ENCODE data around the gene NELL1.

NELL1 gene

GRCh38 chr11:21485426-21485825 is 816.0 kb downstream of the NELL1 start:
- no peaks in the 10 kb centered on the region for H3K36me3 ChIP-seq (ENCODE audit: control insufficient read depth, low read length)
- no peak overlapping the region for H3K27ac ChIP-seq (ENCODE audit: low read depth, low read length)
- no peak overlapping the region for H3K4me3 ChIP-seq (ENCODE audit: low read length)
- no peaks in the 10 kb centered on the region for H3F3A ChIP-seq (ENCODE audit: control insufficient read depth, insufficient read depth)
- no peaks in the 10 kb centered on the region for H3K9me2 ChIP-seq (replicated peaks; ENCODE audit: control insufficient read depth, low read length)
- H4K20me1 ChIP-seq (ENCODE audit: control insufficient read depth, insufficient read depth, low read depth, low read length), result no peaks in the 10 kb centered on the region
- H3K79me2 ChIP-seq (ENCODE audit: control insufficient read depth, low read length), result no peaks in the 10 kb centered on the region
- H3K4me1 ChIP-seq (ENCODE audit: control insufficient read depth, low read length), result no peaks in the 10 kb centered on the region
- H3K27me3 ChIP-seq (ENCODE audit: control insufficient read depth, low read length), result no peaks in the 10 kb centered on the region
- TF ChIP-seq CTCF (IDR thresholded peaks at IDR 0.05; ENCODE audit: low read depth, low read length, poor library complexity, severe bottlenecking) (no peak), EZH2phosphoT487 (IDR thresholded peaks at IDR 0.05; ENCODE audit: borderline replicate concordance, low read length) (no peak)
- no peak overlapping the region for H3K4me2 ChIP-seq (ENCODE audit: low read length)
- no peaks in the 10 kb centered on the region for H3K9me3 ChIP-seq (ENCODE audit: control insufficient read depth, insufficient read depth, low read length)

GRCh38 chr11:21489416-21490115 is 820.2 kb downstream of the NELL1 start:
- H3F3A ChIP-seq (ENCODE audit: control insufficient read depth, insufficient read depth), result no peaks in the 10 kb centered on the region
- no peaks in the 10 kb centered on the region for H3K9me2 ChIP-seq (replicated peaks; ENCODE audit: control insufficient read depth, low read length)
- no peaks in the 10 kb centered on the region for H3K36me3 ChIP-seq (ENCODE audit: control insufficient read depth, low read length)
- no peaks in the 10 kb centered on the region for H3K79me2 ChIP-seq (ENCODE audit: control insufficient read depth, low read length)
- no peaks in the 10 kb centered on the region for H3K4me1 ChIP-seq (ENCODE audit: control insufficient read depth, low read length)
- no peak overlapping the region for H3K27ac ChIP-seq (ENCODE audit: low read depth, low read length)
- no peaks in the 10 kb centered on the region for H4K20me1 ChIP-seq (ENCODE audit: control insufficient read depth, insufficient read depth, low read depth, low read length)
- H3K27me3 ChIP-seq (ENCODE audit: control insufficient read depth, low read length), result no peaks in the 10 kb centered on the region
- H3K4me2 ChIP-seq (ENCODE audit: low read length), result no peak overlapping the region
- no peak overlapping the region for H3K4me3 ChIP-seq (ENCODE audit: low read length)
- TF ChIP-seq EZH2phosphoT487 (IDR thresholded peaks at IDR 0.05; ENCODE audit: borderline replicate concordance, low read length) (no peak), CTCF (IDR thresholded peaks at IDR 0.05; ENCODE audit: low read depth, low read length, poor library complexity, severe bottlenecking) (no peak)
- no peaks in the 10 kb centered on the region for H3K9me3 ChIP-seq (ENCODE audit: control insufficient read depth, insufficient read depth, low read length)

GRCh38 chr11:21492931-21493330 is 823.5 kb downstream of the NELL1 start:
- no peak for TF ChIP-seq EZH2phosphoT487 (IDR thresholded peaks at IDR 0.05; ENCODE audit: borderline replicate concordance, low read length)
- TF ChIP-seq CTCF (IDR thresholded peaks at IDR 0.05; ENCODE audit: low read depth, low read length, poor library complexity, severe bottlenecking), result no peak
- no peak overlapping the region for H3K4me3 ChIP-seq (ENCODE audit: low read length)
- H3K9me3 ChIP-seq (ENCODE audit: control insufficient read depth, insufficient read depth, low read length), result no peaks in the 10 kb centered on the region
- H3K79me2 ChIP-seq (ENCODE audit: control insufficient read depth, low read length), result no peaks in the 10 kb centered on the region
- no peak overlapping the region for H3K4me2 ChIP-seq (ENCODE audit: low read length)
- no peaks in the 10 kb centered on the region for H3K9me2 ChIP-seq (replicated peaks; ENCODE audit: control insufficient read depth, low read length)
- H3F3A ChIP-seq (ENCODE audit: control insufficient read depth, insufficient read depth), result no peaks in the 10 kb centered on the region
- no peaks in the 10 kb centered on the region for H3K36me3 ChIP-seq (ENCODE audit: control insufficient read depth, low read length)
- H3K27me3 ChIP-seq (ENCODE audit: control insufficient read depth, low read length), result no peaks in the 10 kb centered on the region
- H3K4me1 ChIP-seq (ENCODE audit: control insufficient read depth, low read length), result no peaks in the 10 kb centered on the region
- H4K20me1 ChIP-seq (ENCODE audit: control insufficient read depth, insufficient read depth, low read depth, low read length), result no peaks in the 10 kb centered on the region
- no peak overlapping the region for H3K27ac ChIP-seq (ENCODE audit: low read depth, low read length)
